Body of pancreas (tissue), 4 donors: Measurements from ENCODE around the gene ASTN2.

Experiments used
- POLR2A ChIP-seq, 3 donors: fragments of 450-650 bp; IDR thresholded peaks; one replicate each; pipeline ENCODE4 v1.6.1; 2016; ENCODE audit warnings: antibody characterized with exemption in 3 of 3, mild to moderate bottlenecking in 2 of 3
- TF ChIP-seq, protein P1 (sequence below), 7 experiments: fragments of 450-650 bp in 4 of 7; fragments of 200-600 bp in 3 of 7; sonication (generic) in 3 of 7; IDR thresholded peaks; one replicate each; pipeline ENCODE4 v1.5.1; 2016 to 2019; ENCODE audit warnings: antibody characterized with exemption in 7 of 7

DNA sequence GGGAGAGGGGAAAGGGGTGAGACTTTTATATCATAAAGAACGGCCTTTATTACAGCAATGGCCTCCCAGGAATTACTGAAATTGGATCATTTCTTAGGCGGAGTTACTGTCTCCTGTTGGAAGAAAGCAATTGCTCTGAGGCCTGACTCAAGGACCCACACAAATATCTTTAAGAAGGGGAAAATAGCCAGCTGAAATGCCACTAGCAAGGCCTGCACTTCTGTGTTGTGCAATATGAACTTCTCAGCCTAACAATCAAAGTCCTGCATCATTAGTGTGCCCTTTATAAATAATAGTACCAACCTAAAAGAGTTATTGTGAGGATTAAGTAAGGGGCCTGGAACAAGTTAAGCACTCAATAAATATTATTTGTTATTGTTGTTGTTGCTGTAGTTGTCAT, 757.9 kb downstream of the ASTN2 start:
- TF ChIP-seq, protein P1, sequence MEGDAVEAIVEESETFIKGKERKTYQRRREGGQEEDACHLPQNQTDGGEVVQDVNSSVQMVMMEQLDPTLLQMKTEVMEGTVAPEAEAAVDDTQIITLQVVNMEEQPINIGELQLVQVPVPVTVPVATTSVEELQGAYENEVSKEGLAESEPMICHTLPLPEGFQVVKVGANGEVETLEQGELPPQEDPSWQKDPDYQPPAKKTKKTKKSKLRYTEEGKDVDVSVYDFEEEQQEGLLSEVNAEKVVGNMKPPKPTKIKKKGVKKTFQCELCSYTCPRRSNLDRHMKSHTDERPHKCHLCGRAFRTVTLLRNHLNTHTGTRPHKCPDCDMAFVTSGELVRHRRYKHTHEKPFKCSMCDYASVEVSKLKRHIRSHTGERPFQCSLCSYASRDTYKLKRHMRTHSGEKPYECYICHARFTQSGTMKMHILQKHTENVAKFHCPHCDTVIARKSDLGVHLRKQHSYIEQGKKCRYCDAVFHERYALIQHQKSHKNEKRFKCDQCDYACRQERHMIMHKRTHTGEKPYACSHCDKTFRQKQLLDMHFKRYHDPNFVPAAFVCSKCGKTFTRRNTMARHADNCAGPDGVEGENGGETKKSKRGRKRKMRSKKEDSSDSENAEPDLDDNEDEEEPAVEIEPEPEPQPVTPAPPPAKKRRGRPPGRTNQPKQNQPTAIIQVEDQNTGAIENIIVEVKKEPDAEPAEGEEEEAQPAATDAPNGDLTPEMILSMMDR (IDR thresholded peaks at IDR 0.05): no peak
- TF ChIP-seq POLR2A (IDR thresholded peaks at IDR 0.05): no peak
